SK-N-SH (cell line): ENCODE results near the gene TXNDC12. TPM values are rescaled to one million over a fixed set of nuclear protein-coding genes. Genes with fewer than 3 reads are reported as not detected.

Source experiments
- CTCF ChIA-PET: fragments of 300-600, 350-600 bp; formaldehyde crosslinking; extraction: SDS; loops from one replicate; lab custom pipeline; 2021; lab: Yijun Ruan, JAX
- POLR2A ChIA-PET: fragments of 350-600 bp; sonication (Branson Sonifier 250); formaldehyde crosslinking; extraction: SDS; loops from one replicate; lab custom pipeline; 2020; ENCODE audit warnings: antibody characterized with exemption, inconsistent platforms; lab: Yijun Ruan, JAX
- DNase-seq: peaks from one replicate; pipeline ENCODE4 v3.0.0; 2012
- H2AFZ ChIP-seq: fragments of 200-600 bp; sonication (generic); 2 replicates; pipeline ENCODE4 v1.8.1; 2016; ENCODE audit warnings: antibody characterized with exemption, mild to moderate bottlenecking, low read depth
- H3F3A ChIP-seq: fragments of 200-600 bp; sonication (generic); replicated peaks from 2 replicates; pipeline ENCODE3; 2016; ENCODE audit warnings: antibody characterized with exemption, mild to moderate bottlenecking; ENCODE audit not compliant: insufficient read depth
- H3K27ac ChIP-seq, 2 experiments: fragments of 200-500 bp in 1 of 2; fragments of 200-600 bp in 1 of 2; sonication (Bioruptor generic) in 1 of 2; sonication (generic), shearing (Covaris generic) in 1 of 2; 2 replicates each; pipeline versions ENCODE4 v1.5.1 to v1.6.1; 2014 to 2016; ENCODE audit warnings: low read depth in 2 of 2, inconsistent platforms in 1 of 2, low read length in 1 of 2, mild to moderate bottlenecking in 1 of 2, mixed read lengths in 1 of 2
- H3K27me3 ChIP-seq: fragments of 200-600 bp; sonication (generic), shearing (Covaris generic); 2 replicates; pipeline ENCODE4 v1.6.1; 2016; ENCODE audit warnings: mixed run types; ENCODE audit not compliant: insufficient read depth
- H3K36me3 ChIP-seq, 2 experiments: fragments of 200-500 bp in 1 of 2; fragments of 200-600 bp in 1 of 2; sonication (Bioruptor generic) in 1 of 2; sonication (generic) in 1 of 2; replicated peaks in 1 of 2; 2 replicates each; pipeline versions ENCODE3 to v1.5.1; 2014 to 2016; ENCODE audit warnings: low read length in 1 of 2, mild to moderate bottlenecking in 1 of 2; ENCODE audit not compliant: insufficient read depth in 2 of 2, control insufficient read depth in 1 of 2
- H3K4me1 ChIP-seq, 2 experiments: fragments of 200-500 bp in 1 of 2; fragments of 200-600 bp in 1 of 2; sonication (Bioruptor generic) in 1 of 2; sonication (generic), shearing (Covaris generic) in 1 of 2; 2 replicates each; pipeline versions ENCODE4 v1.5.1 to v1.6.1; 2014 to 2016; ENCODE audit warnings: low read depth in 1 of 2, low read length in 1 of 2, mixed run types in 1 of 2; ENCODE audit not compliant: insufficient read depth in 2 of 2, control insufficient read depth in 1 of 2
- H3K4me2 ChIP-seq: fragments of 200-600 bp; sonication (generic), shearing (Covaris generic); 2 replicates; pipeline ENCODE4 v1.6.1; 2017; ENCODE audit warnings: mixed run types
- H3K4me3 ChIP-seq, 2 experiments: fragments of 200-500 bp in 1 of 2; fragments of 200-600 bp in 1 of 2; sonication (Bioruptor generic) in 1 of 2; sonication (generic), shearing (Covaris generic) in 1 of 2; 2 replicates each; pipeline versions ENCODE4 v1.5.1 to v1.8.1; 2014 to 2016; ENCODE audit warnings: low read depth in 2 of 2, inconsistent platforms in 1 of 2, low read length in 1 of 2, mild to moderate bottlenecking in 1 of 2, mixed read lengths in 1 of 2, moderate library complexity in 1 of 2
- H3K79me2 ChIP-seq: fragments of 200-600 bp; sonication (generic); 2 replicates; pipeline ENCODE4 v1.8.1; 2017; ENCODE audit warnings: mild to moderate bottlenecking; ENCODE audit not compliant: insufficient read depth
- H3K9ac ChIP-seq: fragments of 200-600 bp; sonication (generic); 2 replicates; pipeline ENCODE4 v1.6.1; 2017; ENCODE audit warnings: mixed run types
- H3K9me2 ChIP-seq: fragments of 200-600 bp; sonication (generic); 2 replicates; pipeline ENCODE4 v1.6.1; 2017; ENCODE audit warnings: mixed run types
- H3K9me3 ChIP-seq: fragments of 200-600 bp; sonication (generic); 2 replicates; pipeline ENCODE4 v1.6.1; 2017; ENCODE audit warnings: mixed run types, mild to moderate bottlenecking, moderate library complexity
- H4K20me1 ChIP-seq: fragments of 200-600 bp; sonication (generic); 2 replicates; pipeline ENCODE4 v1.6.1; 2017; ENCODE audit warnings: mild to moderate bottlenecking, mixed run types; ENCODE audit not compliant: insufficient read depth
- EP300 ChIP-seq, 2 experiments: IDR thresholded peaks; 2 replicates each; pipeline versions ENCODE4 v1.4.0 to v1.6.1; 2012; ENCODE audit warnings: borderline replicate concordance in 1 of 2, low read depth in 1 of 2, low read length in 1 of 2
- FOXM1 ChIP-seq: IDR thresholded peaks from 2 replicates; pipeline ENCODE4 v1.4.0; 2012; ENCODE audit warnings: low read depth, mild to moderate bottlenecking
- GATA2 ChIP-seq: sonication (generic); formaldehyde crosslinking; IDR thresholded peaks from 2 replicates; pipeline ENCODE4 v1.5.0; 2020; ENCODE audit warnings: mild to moderate bottlenecking, missing genetic modification reagents
- MEF2A ChIP-seq: IDR thresholded peaks from 2 replicates; pipeline ENCODE4 v1.4.0; 2012; ENCODE audit warnings: low read depth, borderline replicate concordance
- PBX3 ChIP-seq: IDR thresholded peaks from 2 replicates; pipeline ENCODE4; 2012
- RCOR1 ChIP-seq: fragments of 150-350 bp; IDR thresholded peaks from 2 replicates; pipeline ENCODE4 v1.6.1; 2017; ENCODE audit warnings: antibody characterized with exemption, low read length
- SMC3 ChIP-seq: IDR thresholded peaks from 2 replicates; pipeline ENCODE4 v1.6.1; 2012; ENCODE audit warnings: low read depth, low read length, improper control_type of control experiment
- ZBTB33 ChIP-seq: IDR thresholded peaks from 2 replicates; pipeline ENCODE4 v1.4.0; 2012; ENCODE audit warnings: low read depth, borderline replicate concordance
- WGBS: methylation state at CpG from one replicate; pipeline ENCODE4 v1.1.6; 2017; ENCODE audit warnings: low lambda C conversion rate; 5-methylcytosine and 5-hydroxymethylcytosine counted together
- polyA plus RNA-seq, 3 experiments: library from polyadenylated mRNA; depleted of rRNA; stranded (reverse); fragments of >200 nt; gene quantifications; 2 replicates each; pipeline ENCODE4 v1.2.3, GENCODE V29; 2012

TXNDC12 gene
- polyA plus RNA-seq, 1 of the 3 experiments (the other 2 are of a cell fraction): 37.2 TPM

- POLR2A ChIA-PET: no interaction called here
- Histone ChIP-seq H3K36me3 (peaks cover 0 to 18% of the 10 kb centered on the region in 2 experiments), H2AFZ (no peak overlapping the region), H3K4me2 (no peak overlapping the region), H3K27me3 (no peaks in the 10 kb centered on the region), H3K9ac (no peak overlapping the region), H3K27ac (no peak overlapping the region), H3K79me2 (peaks cover 78% of the 10 kb centered on the region), H3K4me3 (no peak overlapping the region), H3F3A (peaks cover 13% of the 10 kb centered on the region), H3K9me2 (no peaks in the 10 kb centered on the region), H3K4me1 (peaks cover 8 to 16% of the 10 kb centered on the region in 2 experiments; a peak in 2 of 4 replicates)
- WGBS: 77% methylated on average over 4 of the region's 4 CpGs
- TF ChIP-seq GATA2 (CRISPR knock-in tag): peak; percentile 64
- no peak for TF ChIP-seq MEF2A
- TF ChIP-seq EP300 (IDR thresholded peaks at IDR 0.05; ENCODE audit: borderline replicate concordance in 1 of 2, low read depth in 1 of 2, low read length in 1 of 2): peak in 1 of 2 experiments; percentile 50; a peak in 1 of 4 replicates
- TF ChIP-seq PBX3: no peak
- TF ChIP-seq RCOR1: peak; percentile 51; the same call in 1 of the 2 replicates
- TF ChIP-seq, all 33 proteins: peak for 3
- Histone ChIP-seq H3K9me3 (no peaks in the 10 kb centered on the region), H4K20me1 (no peaks in the 10 kb centered on the region)
- CTCF ChIA-PET: interaction anchor here (0.6 to 1.7 kb wide), 10 partner anchors 10 to 361 kb away, joined by 3 to 9 read pairs (median 3); no protein-coding TSS in a partner anchor
- DNase-seq: peak; percentile 48
These were observed 68.3 kb downstream of the TXNDC12 start for GRCh38 chr1:51986718-51987117.

DNA sequence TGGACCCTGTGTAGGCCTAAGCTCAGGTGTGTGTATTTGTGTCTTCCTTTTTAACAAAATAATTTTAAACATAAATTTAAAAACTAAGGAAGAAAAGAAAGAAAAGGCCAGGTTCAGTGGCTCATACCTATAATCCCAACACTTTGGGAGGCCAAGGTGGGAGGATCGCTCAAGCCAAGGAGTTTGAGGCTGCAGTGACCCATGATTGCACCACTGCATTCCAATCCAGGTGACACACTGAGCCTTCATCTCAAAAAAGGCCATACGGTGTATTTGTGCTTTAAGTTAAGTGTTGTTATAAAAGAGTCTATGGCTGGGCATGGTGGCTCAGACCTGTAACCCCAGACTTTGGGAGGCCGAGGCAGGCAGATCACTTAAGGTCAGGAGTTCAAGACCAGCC, 72.8 kb downstream of the TXNDC12 start:
- Histone ChIP-seq H3K4me3 (no peak overlapping the region), H3F3A (peaks cover 4% of the 10 kb centered on the region), H3K36me3 (peaks cover 0 to 13% of the 10 kb centered on the region in 2 experiments), H3K79me2 (peaks cover 78% of the 10 kb centered on the region), H4K20me1 (no peaks in the 10 kb centered on the region), H3K4me2 (no peak overlapping the region), H3K27me3 (no peaks in the 10 kb centered on the region), H3K9me2 (no peaks in the 10 kb centered on the region), H3K9me3 (no peaks in the 10 kb centered on the region), H3K4me1 (peaks cover 5 to 22% of the 10 kb centered on the region in 2 experiments; a peak in 2 of 4 replicates), H2AFZ (no peak overlapping the region), H3K9ac (no peak overlapping the region), H3K27ac (no peak overlapping the region)
- ChIA-PET POLR2A (no interaction called here), CTCF (interaction anchor here (0.7 kb wide), 1 partner anchor 33 kb away, joined by 3 read pairs; no protein-coding TSS in a partner anchor)
- 98% methylated on average over 3 of the region's 3 CpGs for WGBS
- TF ChIP-seq EP300 (IDR thresholded peaks at IDR 0.05; ENCODE audit: borderline replicate concordance in 1 of 2, low read depth in 1 of 2, low read length in 1 of 2) (no peak), FOXM1 (no peak), ZBTB33 (no peak), SMC3 (no peak)
- DNase-seq: no peak
